AG04449 (cell line): Measurements from ENCODE around the gene PPP3R1.

Source experiments
- CTCF ChIA-PET: fragments of 350-600 bp; formaldehyde crosslinking; extraction: SDS; loops from one replicate; lab custom pipeline; 2021; ENCODE audit warnings: antibody characterized with exemption; lab: Yijun Ruan, JAX
- POLR2A ChIA-PET: fragments of 400-600, 350-600 bp; formaldehyde crosslinking; extraction: SDS; loops from one replicate; lab custom pipeline; 2020; ENCODE audit warnings: antibody characterized with exemption, inconsistent platforms; lab: Yijun Ruan, JAX
- DNase-seq: peaks from one replicate; pipeline ENCODE4 v3.0.0-alpha.2; 2010; ENCODE audit warnings: low read depth, low spot score
- H3K4me3 ChIP-seq: 2 replicates; pipeline ENCODE4 v1.5.1; 2011; ENCODE audit warnings: low read depth, mild to moderate bottlenecking, control low read depth, low read length
- TF ChIP-seq, protein P1 (sequence below): IDR thresholded peaks from one replicate; pipeline ENCODE4 v1.5.1; 2011; ENCODE audit warnings: mild to moderate bottlenecking, moderate library complexity, low read length, control low read depth, inconsistent platforms; ENCODE audit not compliant: insufficient read depth; ENCODE audit errors: missing control alignments

Gene PPP3R1

DNA sequence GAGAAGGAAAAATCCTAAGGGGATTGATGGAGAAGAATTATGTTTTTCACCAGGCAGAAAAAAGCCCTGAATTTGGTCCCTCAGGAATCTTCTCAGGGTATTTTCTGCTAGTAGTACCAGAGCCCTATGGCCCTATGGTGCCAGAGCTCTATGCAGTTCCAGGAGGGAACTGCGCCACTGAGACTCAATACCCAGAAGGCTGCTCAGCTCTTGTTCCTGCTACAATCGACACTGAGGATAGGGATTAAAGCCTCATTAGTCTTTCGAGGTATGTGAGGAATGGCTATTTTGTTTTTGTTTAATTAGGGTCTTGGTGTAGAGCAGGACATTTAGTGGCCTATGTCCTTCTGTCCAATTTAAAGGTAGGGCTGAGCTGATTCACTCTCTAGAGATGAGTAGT is 21.7 kb upstream of the PPP3R1 start:
- POLR2A ChIA-PET: no interaction called here
- CTCF ChIA-PET: interaction anchor here (0.9 to 3.9 kb wide), 7 partner anchors 9 to 152 kb away, joined by 3 to 22 read pairs (median 4); no protein-coding TSS in a partner anchor
- H3K4me3 ChIP-seq: no peak overlapping the region
- DNase-seq: no peak
- TF ChIP-seq, protein P1, sequence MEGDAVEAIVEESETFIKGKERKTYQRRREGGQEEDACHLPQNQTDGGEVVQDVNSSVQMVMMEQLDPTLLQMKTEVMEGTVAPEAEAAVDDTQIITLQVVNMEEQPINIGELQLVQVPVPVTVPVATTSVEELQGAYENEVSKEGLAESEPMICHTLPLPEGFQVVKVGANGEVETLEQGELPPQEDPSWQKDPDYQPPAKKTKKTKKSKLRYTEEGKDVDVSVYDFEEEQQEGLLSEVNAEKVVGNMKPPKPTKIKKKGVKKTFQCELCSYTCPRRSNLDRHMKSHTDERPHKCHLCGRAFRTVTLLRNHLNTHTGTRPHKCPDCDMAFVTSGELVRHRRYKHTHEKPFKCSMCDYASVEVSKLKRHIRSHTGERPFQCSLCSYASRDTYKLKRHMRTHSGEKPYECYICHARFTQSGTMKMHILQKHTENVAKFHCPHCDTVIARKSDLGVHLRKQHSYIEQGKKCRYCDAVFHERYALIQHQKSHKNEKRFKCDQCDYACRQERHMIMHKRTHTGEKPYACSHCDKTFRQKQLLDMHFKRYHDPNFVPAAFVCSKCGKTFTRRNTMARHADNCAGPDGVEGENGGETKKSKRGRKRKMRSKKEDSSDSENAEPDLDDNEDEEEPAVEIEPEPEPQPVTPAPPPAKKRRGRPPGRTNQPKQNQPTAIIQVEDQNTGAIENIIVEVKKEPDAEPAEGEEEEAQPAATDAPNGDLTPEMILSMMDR: no peak

DNA sequence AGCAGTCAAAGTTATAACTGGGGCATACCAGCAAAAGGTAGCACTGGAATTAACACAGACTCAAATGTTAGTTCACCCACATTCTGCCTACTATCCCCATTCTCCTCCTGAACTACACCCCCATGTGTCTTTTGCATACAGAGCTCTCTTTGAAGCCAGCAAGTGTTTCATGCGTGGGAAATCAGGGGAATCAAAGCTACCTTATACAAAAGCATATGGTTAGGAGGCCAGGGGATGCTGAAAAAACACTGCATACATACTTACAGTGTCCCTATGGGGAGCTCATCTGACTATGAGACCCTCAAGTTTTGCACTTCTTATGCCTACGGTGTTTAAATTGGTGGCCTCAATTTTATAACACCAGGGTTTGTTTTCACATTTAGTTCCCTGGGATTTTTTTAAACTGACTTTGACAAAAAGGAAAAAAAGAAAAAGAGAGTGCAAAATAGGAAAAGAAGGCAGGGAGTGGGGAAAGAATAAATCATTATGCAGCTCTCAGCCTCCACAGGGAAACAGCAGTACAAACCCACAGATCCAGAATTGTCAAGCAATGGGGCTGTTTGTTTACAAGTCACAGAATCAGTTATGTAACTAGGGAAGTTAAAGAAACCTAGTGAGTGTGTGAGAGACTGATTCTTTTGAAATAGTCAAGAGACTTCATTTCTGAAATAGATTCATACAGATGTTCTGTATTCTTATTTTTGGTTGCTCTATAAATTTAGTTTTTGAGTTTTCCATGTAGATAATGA is 20.1 kb upstream of the PPP3R1 start:
- CTCF ChIA-PET: interaction anchor here (0.8 to 3.3 kb wide), 7 partner anchors 10 to 154 kb away, joined by 3 to 11 read pairs (median 5); no protein-coding TSS in a partner anchor
- DNase-seq: no peak
- TF ChIP-seq, protein P1: no peak
- H3K4me3 ChIP-seq: no peak overlapping the region
- POLR2A ChIA-PET: no interaction called here

DNA sequence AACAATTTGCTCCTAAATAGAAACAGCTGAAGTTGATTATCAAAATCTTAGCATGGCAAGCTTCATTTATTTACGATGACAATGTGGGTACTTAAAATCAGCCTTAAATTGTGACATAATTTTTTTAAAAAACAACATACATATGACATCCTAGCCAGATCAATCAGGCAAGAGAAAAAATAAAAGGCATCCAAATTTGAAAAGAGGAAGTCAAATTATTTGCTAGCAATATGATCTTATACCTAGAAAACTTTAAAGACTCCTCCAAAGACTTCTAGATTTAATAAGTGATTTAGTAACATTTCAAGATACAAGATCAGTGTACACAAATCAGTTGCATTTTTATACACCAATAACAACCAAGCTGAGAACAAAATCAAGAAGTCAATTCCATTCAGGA is 14.3 kb upstream of the PPP3R1 start:
- H3K4me3 ChIP-seq: no peak overlapping the region
- TF ChIP-seq, protein P1: no peak
- CTCF ChIA-PET: interaction anchor here (1.6 kb wide), 1 partner anchor 9 kb away, joined by 3 read pairs; no protein-coding TSS in a partner anchor
- POLR2A ChIA-PET: no interaction called here
- DNase-seq: no peak

DNA sequence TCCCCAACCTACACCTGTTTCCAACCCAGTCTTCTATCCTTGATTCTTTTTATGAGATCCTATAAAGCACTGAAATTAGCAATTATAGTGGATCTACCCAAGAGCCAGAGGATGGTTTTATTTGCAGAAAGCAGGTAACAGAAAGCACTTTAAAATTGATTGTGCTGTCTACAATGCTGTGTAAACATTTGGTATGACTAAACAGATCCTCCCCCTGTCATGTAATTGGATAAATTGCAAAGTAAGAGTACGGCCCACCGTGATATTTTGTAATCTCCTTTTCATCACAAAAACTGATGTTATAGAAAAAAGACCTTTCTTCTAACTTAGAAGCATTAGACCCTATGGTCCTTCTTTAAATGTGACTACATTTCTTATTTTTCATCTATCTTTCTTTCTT is 11.3 kb upstream of the PPP3R1 start:
- DNase-seq: no peak
- TF ChIP-seq, protein P1: no peak
- H3K4me3 ChIP-seq: no peak overlapping the region
- ChIA-PET CTCF (no interaction called here), POLR2A (no interaction called here)

GRCh38 chr2:68258851-68259250 is 6.5 kb upstream of the PPP3R1 start:
- no peak for DNase-seq
- TF ChIP-seq, protein P1: no peak
- CTCF ChIA-PET: interaction anchor here (1.0 to 2.8 kb wide), 3 partner anchors 24 to 32 kb away, joined by 3 to 8 read pairs (median 3); no protein-coding TSS in a partner anchor

DNA sequence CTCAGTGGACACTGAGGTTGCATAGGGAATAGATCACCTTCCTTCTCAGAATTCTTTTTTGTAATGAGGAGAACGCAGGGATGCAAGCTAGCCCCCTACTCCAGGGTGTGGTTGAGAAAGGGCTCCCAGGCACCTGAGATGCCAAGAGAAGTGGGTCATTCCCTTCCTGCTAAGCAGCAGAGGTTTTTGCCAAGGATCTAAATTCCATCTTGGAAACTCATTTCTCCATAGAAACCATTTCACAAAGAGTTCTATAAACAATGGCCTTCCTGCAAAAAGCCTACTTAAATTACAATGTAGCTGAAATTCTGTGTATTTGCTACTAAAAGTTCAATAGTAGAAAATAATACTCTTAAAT is 3.7 kb upstream of the PPP3R1 start:
- POLR2A ChIA-PET: no interaction called here
- peak; percentile 21 for DNase-seq
- TF ChIP-seq, protein P1: no peak
- CTCF ChIA-PET: interaction anchor here (0.8 to 4.6 kb wide), 3 partner anchors 27 to 187 kb away, joined by 3 to 23 read pairs (median 7); no protein-coding TSS in a partner anchor
- H3K4me3 ChIP-seq: no peak overlapping the region

More at GRCh38 chr2:68258851-68259250, 6.5 kb upstream of the PPP3R1 start:
- POLR2A ChIA-PET: no interaction called here
- no peak overlapping the region for H3K4me3 ChIP-seq
